Measurements from ENCODE around the gene ALG1.
"Not testable (repeated sequence)": the region's sequence is repeated elsewhere in the genome, so short reads cannot be mapped to it uniquely, and the experiment has no call there.

GRCh38 chr16:5073771-5074170 is 2.1 kb downstream of the ALG1 start:
- not testable (repeated sequence) for TF ChIP-seq CTCF (IDR thresholded peaks at IDR 0.05; ENCODE audit: low read length); EZH2 (optimal IDR thresholded peaks at IDR 0.05; ENCODE audit: low read depth, low read length); EZH2phosphoT487 (IDR thresholded peaks at IDR 0.05; ENCODE audit: low read length)
